HEK293 (cell line): ENCODE measurements around the gene IFI27L1.

Experiments
- BCL11A ChIP-seq: fragments of 450-650 bp; formaldehyde crosslinking; IDR thresholded peaks from 2 replicates; pipeline ENCODE4 v1.5.1; 2016; ENCODE audit warnings: low read depth, missing biosample characterization, missing genetic modification characterization
- EGR2 ChIP-seq: fragments of 450-650 bp; formaldehyde crosslinking; IDR thresholded peaks from 2 replicates; pipeline ENCODE4 v1.5.1; 2016; ENCODE audit warnings: low read depth, missing biosample characterization, missing genetic modification characterization
- FEZF1 ChIP-seq: fragments of 450-650 bp; formaldehyde crosslinking; IDR thresholded peaks from 2 replicates; pipeline ENCODE4 v1.5.1; 2016; ENCODE audit warnings: missing biosample characterization, missing genetic modification characterization
- GFI1B ChIP-seq: fragments of 450-650 bp; formaldehyde crosslinking; IDR thresholded peaks from 2 replicates; pipeline ENCODE4 v1.5.1; 2016; ENCODE audit warnings: missing biosample characterization, missing genetic modification characterization
- GLI4 ChIP-seq: fragments of 450-650 bp; formaldehyde crosslinking; IDR thresholded peaks from 2 replicates; pipeline ENCODE4 v1.5.1; 2016; ENCODE audit warnings: missing biosample characterization, missing genetic modification characterization
- GLIS1 ChIP-seq: fragments of 450-650 bp; formaldehyde crosslinking; IDR thresholded peaks from 2 replicates; pipeline ENCODE4 v1.5.1; 2016; ENCODE audit warnings: missing biosample characterization, missing genetic modification characterization
- HOXC10 ChIP-seq: sonication (generic); formaldehyde crosslinking; IDR thresholded peaks from 2 replicates; pipeline ENCODE4 v1.8.1; 2023; ENCODE audit warnings: mild to moderate bottlenecking, missing genetic modification reagents
- KLF16 ChIP-seq: fragments of 450-650 bp; formaldehyde crosslinking; IDR thresholded peaks from 2 replicates; pipeline ENCODE4 v1.5.1; 2017; ENCODE audit warnings: missing biosample characterization, missing genetic modification characterization
- ZBTB48 ChIP-seq: fragments of 450-650 bp; formaldehyde crosslinking; IDR thresholded peaks from 2 replicates; pipeline ENCODE4 v1.5.1; 2016; ENCODE audit warnings: missing biosample characterization, missing genetic modification characterization
- ZFP37 ChIP-seq: fragments of 450-650 bp; formaldehyde crosslinking; IDR thresholded peaks from 2 replicates; pipeline ENCODE4 v1.5.1; 2016; ENCODE audit warnings: missing biosample characterization, missing genetic modification characterization
- ZFP41 ChIP-seq: fragments of 450-650 bp; formaldehyde crosslinking; IDR thresholded peaks from 2 replicates; pipeline ENCODE4 v1.5.1; 2016; ENCODE audit warnings: missing biosample characterization, missing genetic modification characterization, borderline replicate concordance
- ZNF175 ChIP-seq: fragments of 450-650 bp; formaldehyde crosslinking; IDR thresholded peaks from 2 replicates; pipeline ENCODE4 v1.5.1; 2016; ENCODE audit warnings: missing biosample characterization, missing genetic modification characterization
- ZNF202 ChIP-seq: fragments of 450-650 bp; formaldehyde crosslinking; IDR thresholded peaks from 2 replicates; pipeline ENCODE4 v1.5.1; 2016; ENCODE audit warnings: missing biosample characterization, missing genetic modification characterization, borderline replicate concordance
- ZNF211 ChIP-seq: fragments of 450-650 bp; formaldehyde crosslinking; IDR thresholded peaks from 2 replicates; pipeline ENCODE4 v1.5.1; 2016; ENCODE audit warnings: low read depth, missing biosample characterization, missing genetic modification characterization
- ZNF221 ChIP-seq: fragments of 450-650 bp; formaldehyde crosslinking; IDR thresholded peaks from 2 replicates; pipeline ENCODE4 v1.5.1; 2017; ENCODE audit warnings: missing biosample characterization, missing genetic modification characterization, borderline replicate concordance
- ZNF23 ChIP-seq: fragments of 450-650 bp; formaldehyde crosslinking; IDR thresholded peaks from 2 replicates; pipeline ENCODE4 v1.5.1; 2016; ENCODE audit warnings: missing biosample characterization, missing genetic modification characterization, borderline replicate concordance
- ZNF248 ChIP-seq: fragments of 450-650 bp; formaldehyde crosslinking; IDR thresholded peaks from 2 replicates; pipeline ENCODE4 v1.5.1; 2017; ENCODE audit warnings: missing biosample characterization, missing genetic modification characterization
- ZNF350 ChIP-seq: fragments of 450-650 bp; formaldehyde crosslinking; IDR thresholded peaks from 2 replicates; pipeline ENCODE4 v1.5.0; 2017; ENCODE audit warnings: missing biosample characterization, mild to moderate bottlenecking, missing genetic modification characterization
- ZNF404 ChIP-seq: fragments of 450-650 bp; formaldehyde crosslinking; IDR thresholded peaks from 2 replicates; pipeline ENCODE4 v1.5.1; 2017; ENCODE audit warnings: missing biosample characterization, missing genetic modification characterization
- ZNF416 ChIP-seq: fragments of 450-650 bp; formaldehyde crosslinking; IDR thresholded peaks from 2 replicates; pipeline ENCODE4 v1.5.1; 2016; ENCODE audit warnings: missing biosample characterization, missing genetic modification characterization
- ZNF48 ChIP-seq: fragments of 450-650 bp; formaldehyde crosslinking; IDR thresholded peaks from 2 replicates; pipeline ENCODE4 v1.5.1; 2016; ENCODE audit warnings: missing biosample characterization, missing genetic modification characterization
- ZNF555 ChIP-seq: fragments of 450-650 bp; formaldehyde crosslinking; conservative IDR thresholded peaks from 2 replicates; pipeline ENCODE4 v1.5.1; 2017; ENCODE audit warnings: missing biosample characterization, mild to moderate bottlenecking, missing genetic modification characterization, inconsistent platforms
- ZNF560 ChIP-seq: fragments of 450-650 bp; formaldehyde crosslinking; IDR thresholded peaks from 2 replicates; pipeline ENCODE4 v1.5.1; 2017; ENCODE audit warnings: missing biosample characterization, missing genetic modification characterization, borderline replicate concordance
- ZNF561 ChIP-seq: fragments of 450-650 bp; IDR thresholded peaks from 2 replicates; pipeline ENCODE4 v1.5.1; 2018; ENCODE audit warnings: missing biosample characterization, missing genetic modification characterization, borderline replicate concordance
- ZNF600 ChIP-seq: fragments of 450-650 bp; formaldehyde crosslinking; IDR thresholded peaks from 2 replicates; pipeline ENCODE4 v1.5.1; 2016; ENCODE audit warnings: missing biosample characterization, missing genetic modification characterization
- ZNF791 ChIP-seq: fragments of 450-650 bp; formaldehyde crosslinking; IDR thresholded peaks from 2 replicates; pipeline ENCODE4 v1.5.1; 2016; ENCODE audit warnings: missing biosample characterization, missing genetic modification characterization
- TF ChIP-seq, protein P1 (sequence below): fragments of 450-650 bp; formaldehyde crosslinking; IDR thresholded peaks from 2 replicates; pipeline ENCODE4 v1.5.1; 2016; ENCODE audit warnings: missing biosample characterization, missing genetic modification characterization
- TF ChIP-seq, protein P2 (sequence below): fragments of 450-650 bp; formaldehyde crosslinking; IDR thresholded peaks from 2 replicates; pipeline ENCODE4 v1.5.1; 2016; ENCODE audit warnings: missing biosample characterization, missing genetic modification characterization, borderline replicate concordance
- TF ChIP-seq, protein P3 (sequence below): fragments of 450-650 bp; formaldehyde crosslinking; IDR thresholded peaks from 2 replicates; pipeline ENCODE4 v1.5.1; 2016; ENCODE audit warnings: missing biosample characterization, missing genetic modification characterization
- TF ChIP-seq, protein P4 (sequence below): fragments of 450-650 bp; formaldehyde crosslinking; IDR thresholded peaks from 2 replicates; pipeline ENCODE4 v1.5.1; 2016; ENCODE audit warnings: missing biosample characterization, missing genetic modification characterization
- TF ChIP-seq, protein P5 (sequence below): fragments of 450-650 bp; formaldehyde crosslinking; IDR thresholded peaks from 2 replicates; pipeline ENCODE4 v1.5.1; 2016; ENCODE audit warnings: missing biosample characterization, missing genetic modification characterization

Gene IFI27L1

DNA sequence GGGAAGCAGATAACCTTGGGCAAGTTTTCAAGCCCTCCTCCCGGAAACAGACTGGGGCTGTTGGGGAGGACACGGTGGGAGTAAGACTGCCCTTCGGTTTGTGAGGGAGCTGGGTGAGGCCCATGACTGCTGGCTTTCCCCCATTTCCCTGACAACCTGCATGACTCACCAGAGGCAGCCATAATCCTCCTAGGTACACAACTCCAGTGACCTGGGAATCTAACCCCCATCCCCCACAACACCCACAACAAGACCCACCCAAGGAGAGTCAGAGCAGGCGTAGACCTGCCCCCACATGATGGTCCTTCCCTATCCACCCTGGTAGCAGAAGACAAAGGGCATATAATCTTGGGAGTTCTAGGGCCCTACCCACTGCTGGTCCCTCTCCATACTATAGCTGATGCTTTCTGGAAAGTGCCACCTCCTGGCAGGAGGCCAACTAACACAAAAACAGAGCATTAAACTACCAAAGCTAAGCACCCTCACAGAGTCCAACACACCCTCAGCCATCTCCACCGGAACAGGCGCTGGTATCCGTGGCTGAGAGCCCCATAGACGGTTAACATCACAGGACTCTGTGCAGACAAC lies 14.9 kb upstream of the IFI27L1 start (continued):
- TF ChIP-seq ZNF48 (no peak), ZFP37 (tag by site-specific recombination) (peak; percentile 47; the same call in 1 of the 2 replicates), ZNF555 (tag by site-specific recombination) (no peak), EGR2 (peak; percentile 98), ZFP41 (tag by site-specific recombination) (no peak), ZNF560 (tag by site-specific recombination) (no peak), GFI1B (tag by site-specific recombination) (no peak), GLIS1 (tag by site-specific recombination) (peak; percentile 65), KLF16 (tag by site-specific recombination) (no peak), ZNF561 (peak; percentile 71; the same call in 1 of the 2 replicates), ZBTB48 (tag by site-specific recombination) (peak; percentile 75; the same call in 1 of the 2 replicates), ZNF175 (no peak), FEZF1 (tag by site-specific recombination) (peak; percentile 50), BCL11A (tag by site-specific recombination) (no peak), ZNF600 (peak; percentile 99), ZNF23 (tag by site-specific recombination) (no peak), HOXC10 (CRISPR knock-in tag) (no peak), GLI4 (tag by site-specific recombination) (no peak), ZNF202 (tag by site-specific recombination) (no peak), ZNF350 (tag by site-specific recombination) (no peak), ZNF221 (tag by site-specific recombination) (no peak), ZNF248 (tag by site-specific recombination) (no peak), ZNF211 (tag by site-specific recombination) (no peak), ZNF791 (no peak), ZNF416 (tag by site-specific recombination) (no peak), ZNF404 (tag by site-specific recombination) (no peak)
- TF ChIP-seq, protein P1, sequence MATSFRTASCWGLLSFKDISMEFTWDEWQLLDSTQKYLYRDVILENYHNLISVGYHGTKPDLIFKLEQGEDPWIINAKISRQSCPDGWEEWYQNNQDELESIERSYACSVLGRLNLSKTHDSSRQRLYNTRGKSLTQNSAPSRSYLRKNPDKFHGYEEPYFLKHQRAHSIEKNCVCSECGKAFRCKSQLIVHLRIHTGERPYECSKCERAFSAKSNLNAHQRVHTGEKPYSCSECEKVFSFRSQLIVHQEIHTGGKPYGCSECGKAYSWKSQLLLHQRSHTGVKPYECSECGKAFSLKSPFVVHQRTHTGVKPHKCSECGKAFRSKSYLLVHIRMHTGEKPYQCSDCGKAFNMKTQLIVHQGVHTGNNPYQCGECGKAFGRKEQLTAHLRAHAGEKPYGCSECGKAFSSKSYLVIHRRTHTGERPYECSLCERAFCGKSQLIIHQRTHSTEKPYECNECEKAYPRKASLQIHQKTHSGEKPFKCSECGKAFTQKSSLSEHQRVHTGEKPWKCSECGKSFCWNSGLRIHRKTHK (tag by site-specific recombination): no peak
- TF ChIP-seq, protein P2, sequence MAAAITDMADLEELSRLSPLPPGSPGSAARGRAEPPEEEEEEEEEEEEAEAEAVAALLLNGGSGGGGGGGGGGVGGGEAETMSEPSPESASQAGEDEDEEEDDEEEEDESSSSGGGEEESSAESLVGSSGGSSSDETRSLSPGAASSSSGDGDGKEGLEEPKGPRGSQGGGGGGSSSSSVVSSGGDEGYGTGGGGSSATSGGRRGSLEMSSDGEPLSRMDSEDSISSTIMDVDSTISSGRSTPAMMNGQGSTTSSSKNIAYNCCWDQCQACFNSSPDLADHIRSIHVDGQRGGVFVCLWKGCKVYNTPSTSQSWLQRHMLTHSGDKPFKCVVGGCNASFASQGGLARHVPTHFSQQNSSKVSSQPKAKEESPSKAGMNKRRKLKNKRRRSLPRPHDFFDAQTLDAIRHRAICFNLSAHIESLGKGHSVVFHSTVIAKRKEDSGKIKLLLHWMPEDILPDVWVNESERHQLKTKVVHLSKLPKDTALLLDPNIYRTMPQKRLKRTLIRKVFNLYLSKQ (tag by site-specific recombination): no peak
- TF ChIP-seq, protein P3, sequence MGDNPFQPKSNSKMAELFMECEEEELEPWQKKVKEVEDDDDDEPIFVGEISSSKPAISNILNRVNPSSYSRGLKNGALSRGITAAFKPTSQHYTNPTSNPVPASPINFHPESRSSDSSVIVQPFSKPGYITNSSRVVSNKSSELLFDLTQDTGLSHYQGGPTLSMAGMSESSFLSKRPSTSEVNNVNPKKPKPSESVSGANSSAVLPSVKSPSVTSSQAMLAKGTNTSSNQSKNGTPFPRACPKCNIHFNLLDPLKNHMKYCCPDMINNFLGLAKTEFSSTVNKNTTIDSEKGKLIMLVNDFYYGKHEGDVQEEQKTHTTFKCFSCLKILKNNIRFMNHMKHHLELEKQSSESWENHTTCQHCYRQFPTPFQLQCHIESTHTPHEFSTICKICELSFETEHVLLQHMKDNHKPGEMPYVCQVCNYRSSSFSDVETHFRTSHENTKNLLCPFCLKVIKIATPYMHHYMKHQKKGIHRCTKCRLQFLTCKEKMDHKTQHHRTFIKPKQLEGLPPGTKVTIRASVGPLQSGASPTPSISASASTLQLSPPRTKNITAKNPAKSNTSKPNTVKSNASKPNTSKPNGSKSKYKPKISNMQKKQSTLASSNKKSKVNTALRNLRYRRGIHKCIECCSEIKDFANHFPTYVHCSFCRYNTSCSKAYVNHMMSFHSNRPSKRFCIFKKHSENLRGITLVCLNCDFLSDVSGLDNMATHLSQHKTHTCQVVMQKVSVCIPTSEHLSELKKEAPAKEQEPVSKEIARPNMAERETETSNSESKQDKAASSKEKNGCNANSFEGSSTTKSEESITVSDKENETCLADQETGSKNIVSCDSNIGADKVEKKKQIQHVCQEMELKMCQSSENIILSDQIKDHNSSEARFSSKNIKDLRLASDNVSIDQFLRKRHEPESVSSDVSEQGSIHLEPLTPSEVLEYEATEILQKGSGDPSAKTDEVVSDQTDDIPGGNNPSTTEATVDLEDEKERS (tag by site-specific recombination): no peak
- TF ChIP-seq, protein P4, sequence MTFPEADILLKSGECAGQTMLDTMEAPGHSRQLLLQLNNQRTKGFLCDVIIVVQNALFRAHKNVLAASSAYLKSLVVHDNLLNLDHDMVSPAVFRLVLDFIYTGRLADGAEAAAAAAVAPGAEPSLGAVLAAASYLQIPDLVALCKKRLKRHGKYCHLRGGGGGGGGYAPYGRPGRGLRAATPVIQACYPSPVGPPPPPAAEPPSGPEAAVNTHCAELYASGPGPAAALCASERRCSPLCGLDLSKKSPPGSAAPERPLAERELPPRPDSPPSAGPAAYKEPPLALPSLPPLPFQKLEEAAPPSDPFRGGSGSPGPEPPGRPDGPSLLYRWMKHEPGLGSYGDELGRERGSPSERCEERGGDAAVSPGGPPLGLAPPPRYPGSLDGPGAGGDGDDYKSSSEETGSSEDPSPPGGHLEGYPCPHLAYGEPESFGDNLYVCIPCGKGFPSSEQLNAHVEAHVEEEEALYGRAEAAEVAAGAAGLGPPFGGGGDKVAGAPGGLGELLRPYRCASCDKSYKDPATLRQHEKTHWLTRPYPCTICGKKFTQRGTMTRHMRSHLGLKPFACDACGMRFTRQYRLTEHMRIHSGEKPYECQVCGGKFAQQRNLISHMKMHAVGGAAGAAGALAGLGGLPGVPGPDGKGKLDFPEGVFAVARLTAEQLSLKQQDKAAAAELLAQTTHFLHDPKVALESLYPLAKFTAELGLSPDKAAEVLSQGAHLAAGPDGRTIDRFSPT (tag by site-specific recombination): 0 out of 2 replicates have a peak, but pooled peaks have one; percentile 13
- TF ChIP-seq, protein P5, sequence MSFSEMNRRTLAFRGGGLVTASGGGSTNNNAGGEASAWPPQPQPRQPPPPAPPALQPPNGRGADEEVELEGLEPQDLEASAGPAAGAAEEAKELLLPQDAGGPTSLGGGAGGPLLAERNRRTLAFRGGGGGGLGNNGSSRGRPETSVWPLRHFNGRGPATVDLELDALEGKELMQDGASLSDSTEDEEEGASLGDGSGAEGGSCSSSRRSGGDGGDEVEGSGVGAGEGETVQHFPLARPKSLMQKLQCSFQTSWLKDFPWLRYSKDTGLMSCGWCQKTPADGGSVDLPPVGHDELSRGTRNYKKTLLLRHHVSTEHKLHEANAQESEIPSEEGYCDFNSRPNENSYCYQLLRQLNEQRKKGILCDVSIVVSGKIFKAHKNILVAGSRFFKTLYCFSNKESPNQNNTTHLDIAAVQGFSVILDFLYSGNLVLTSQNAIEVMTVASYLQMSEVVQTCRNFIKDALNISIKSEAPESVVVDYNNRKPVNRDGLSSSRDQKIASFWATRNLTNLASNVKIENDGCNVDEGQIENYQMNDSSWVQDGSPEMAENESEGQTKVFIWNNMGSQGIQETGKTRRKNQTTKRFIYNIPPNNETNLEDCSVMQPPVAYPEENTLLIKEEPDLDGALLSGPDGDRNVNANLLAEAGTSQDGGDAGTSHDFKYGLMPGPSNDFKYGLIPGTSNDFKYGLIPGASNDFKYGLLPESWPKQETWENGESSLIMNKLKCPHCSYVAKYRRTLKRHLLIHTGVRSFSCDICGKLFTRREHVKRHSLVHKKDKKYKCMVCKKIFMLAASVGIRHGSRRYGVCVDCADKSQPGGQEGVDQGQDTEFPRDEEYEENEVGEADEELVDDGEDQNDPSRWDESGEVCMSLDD: no peak
